ENCODE results near the gene FYN. TPM values are rescaled to one million over a fixed set of nuclear protein-coding genes. Genes with fewer than 3 reads are reported as not detected.

FYN gene
- total and polyA plus RNA-seq, 2 of the 4 experiments (the other 2 are of a cell fraction), result 30.8 to 36.4 TPM

DNA sequence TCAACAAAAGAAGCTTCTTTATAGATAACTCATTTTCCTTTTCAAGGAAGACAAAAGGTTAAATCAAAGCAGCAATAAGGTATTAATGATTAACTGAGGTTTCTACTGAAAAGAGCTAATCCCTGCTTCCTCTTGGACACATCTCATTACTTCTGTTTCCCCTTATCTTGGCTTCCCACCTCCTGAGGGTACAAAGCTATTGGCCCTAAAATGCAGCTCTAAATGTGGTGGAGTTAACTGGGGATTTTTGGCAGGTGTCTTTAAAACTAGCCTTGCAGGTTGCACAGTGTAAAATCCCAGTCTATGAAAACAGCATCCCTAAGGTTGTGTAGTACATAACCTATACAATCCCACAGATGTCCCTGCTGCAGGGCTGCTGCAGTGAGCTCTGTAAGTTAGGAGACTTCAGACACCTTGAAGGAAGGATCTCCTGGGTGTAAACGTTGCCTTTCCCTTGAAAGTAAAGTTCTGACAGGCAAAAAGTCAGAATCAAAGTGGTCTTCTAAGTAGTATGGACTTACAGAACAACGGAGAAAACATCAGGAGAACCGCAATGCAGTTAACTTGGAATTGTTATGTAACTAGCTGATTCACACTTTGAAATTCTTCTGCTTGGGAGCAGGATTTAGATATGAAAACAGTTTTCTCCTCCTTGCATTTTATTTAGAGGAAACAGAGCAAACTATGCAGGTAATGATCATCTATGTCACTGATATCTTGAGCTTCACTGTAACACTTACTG lies 195.8 kb downstream of the FYN start (continued):
- no peak for TF ChIP-seq CHD1 (IDR thresholded peaks at IDR 0.05; ENCODE audit: low read depth, low read length)

GRCh38 chr6:111676383-111676782 lies 196.9 kb downstream of the FYN start:
- no peak overlapping the region for H3K27ac ChIP-seq (ENCODE audit: insufficient read depth, low read length)
- no peak overlapping the region for H2AK9ac ChIP-seq (replicated peaks; ENCODE audit: low read depth, low read length, poor library complexity)
- in situ Hi-C loops (cut with MboI; ENCODE audit: low sequenced_read_pairs) (loop anchor here (25.0 kb wide), 1 partner anchor 639 kb away; no protein-coding TSS in a partner anchor), dilution Hi-C loops (cut with HindIII; ENCODE audit: low sequenced_read_pairs, unreplicated experiment) (no loop called here), intact Hi-C loops (cut with micrococcal nuclease) (no loop called here)
- no peak overlapping the region for H2BK5ac ChIP-seq (ENCODE audit: low read depth, low read length, poor library complexity, severe bottlenecking)
- no peak overlapping the region for H2BK15ac ChIP-seq (ENCODE audit: low read depth, low read length)
- no peak overlapping the region for H3K4me2 ChIP-seq (ENCODE audit: low read depth, low read length)
- no TSS peak for BruUV-seq (replicated peaks)
- no peak for TF ChIP-seq MXI1 (IDR thresholded peaks at IDR 0.05; ENCODE audit: borderline replicate concordance, low read depth, low read length)
- no peak for TF ChIP-seq CHD1 (IDR thresholded peaks at IDR 0.05; ENCODE audit: low read depth, low read length)
- no peak for TF ChIP-seq NFE2L2 (IDR thresholded peaks at IDR 0.05; ENCODE audit: low read depth, low read length)
- peaks cover 24% of the 10 kb centered on the region for H3K36me3 ChIP-seq (ENCODE audit: control insufficient read depth, insufficient read depth, low read length)
- ChIA-PET CTCF (no interaction called here), POLR2A (ENCODE audit: unreplicated experiment) (no interaction called here)
- no peak overlapping the region for H3K14ac ChIP-seq (replicated peaks; ENCODE audit: low read depth, low read length)
- no peak overlapping the region for H2AK5ac ChIP-seq (ENCODE audit: low read depth, low read length)
- H3K9me1 ChIP-seq (ENCODE audit: insufficient read depth, low read length), result no peaks in the 10 kb centered on the region; the same call in 1 of the 2 replicates
- H3K9ac ChIP-seq (ENCODE audit: low read depth, low read length), result no peak overlapping the region
- ATAC-seq (ENCODE audit: low read depth), result no peak
- no peak overlapping the region for H4K91ac ChIP-seq (ENCODE audit: insufficient read depth, low read depth, low read length)
- H3K4me1 ChIP-seq (ENCODE audit: control insufficient read depth, insufficient read depth, low read length), result no peaks in the 10 kb centered on the region
- no peak overlapping the region for H2BK120ac ChIP-seq (ENCODE audit: low read depth, low read length)
- no peaks in the 10 kb centered on the region for H4K20me1 ChIP-seq (ENCODE audit: insufficient read depth, low read length)
- no peak overlapping the region for H3K18ac ChIP-seq (ENCODE audit: low read depth, low read length)
- WGBS, 2 experiments (ENCODE audit: extremely low coverage in 2 of 2, insufficient read length in 1 of 2), result no CpG with 5 or more reads among the region's 2 CpGs
- H2AFZ ChIP-seq (replicated peaks; ENCODE audit: low read length, poor library complexity), result no peak overlapping the region
- H3K4me3 ChIP-seq (ENCODE audit: insufficient read depth, low read depth, low read length), result no peak overlapping the region
- no peaks in the 10 kb centered on the region for H3K27me3 ChIP-seq (ENCODE audit: control insufficient read depth, insufficient read depth, low read length)
- no peak overlapping the region for H2BK20ac ChIP-seq (ENCODE audit: low read depth, low read length)
- H3K4ac ChIP-seq (ENCODE audit: low read depth, low read length), result no peak overlapping the region
- no peak overlapping the region for H3K23ac ChIP-seq (ENCODE audit: low read depth, low read length)
- no peak overlapping the region for H3K56ac ChIP-seq (ENCODE audit: extremely low read depth, insufficient read depth, low read length)
- H3K9me3 ChIP-seq (ENCODE audit: control insufficient read depth, insufficient read depth, low read length), result no peaks in the 10 kb centered on the region
- no peak overlapping the region for H4K8ac ChIP-seq (ENCODE audit: low read depth in 2 of 2, low read length in 2 of 2)
- DNase-seq, result no peak
- H3K79me1 ChIP-seq (ENCODE audit: low read depth in 1 of 2, low read length in 2 of 2), result no peaks in the 10 kb centered on the region
- no peak overlapping the region for H4K5ac ChIP-seq (ENCODE audit: low read depth, low read length)

All from IMR-90 (cell line).